Endothelial cell (in vitro differentiated cells): Measurements from ENCODE around the gene IYD. TPM values are rescaled to one million over a fixed set of nuclear protein-coding genes. Genes with fewer than 3 reads are reported as not detected.

ENCODE experiments used
- DNase-seq: peaks from one replicate; pipeline ENCODE4 v3.0.0; 2021; ENCODE audit warnings: low spot score
- H3K27ac Mint-ChIP-seq: one replicate; pipeline ENCODE4 v1.8.0; 2021; ENCODE audit warnings: mixed read lengths, inconsistent platforms; ENCODE audit not compliant: unreplicated experiment
- H3K27me3 Mint-ChIP-seq: one replicate; pipeline ENCODE4 v1.8.0; 2021; ENCODE audit warnings: mild to moderate bottlenecking, moderate library complexity, mixed read lengths, inconsistent platforms; ENCODE audit not compliant: unreplicated experiment
- H3K36me3 Mint-ChIP-seq: one replicate; pipeline ENCODE4 v1.8.0; 2021; ENCODE audit warnings: mild to moderate bottlenecking, low read depth, mixed read lengths, inconsistent platforms; ENCODE audit not compliant: unreplicated experiment
- H3K4me1 Mint-ChIP-seq: one replicate; pipeline ENCODE4 v1.8.0; 2021; ENCODE audit warnings: mild to moderate bottlenecking, mixed read lengths, inconsistent platforms; ENCODE audit not compliant: unreplicated experiment
- H3K4me3 Mint-ChIP-seq: one replicate; pipeline ENCODE4 v1.8.0; 2021; ENCODE audit warnings: mild to moderate bottlenecking, mixed read lengths, inconsistent platforms; ENCODE audit not compliant: unreplicated experiment
- H3K9me3 Mint-ChIP-seq: one replicate; pipeline ENCODE4 v1.8.0; 2021; ENCODE audit warnings: mixed read lengths, inconsistent platforms; ENCODE audit not compliant: unreplicated experiment
- total RNA-seq: library from RNA; stranded (reverse); fragmentation: NEBNext Ultra II Directional; extraction: Animal tissue kit (Norgen Biotek cat#: 25700); gene quantifications from one replicate; pipeline ENCODE4 v1.2.1, GENCODE V29; 2021; ENCODE audit not compliant: unreplicated experiment
- TF ChIP-seq, protein P1 (sequence below): fragments of 200-600 bp; sonication (generic); IDR thresholded peaks from one replicate; pipeline ENCODE4 v1.5.0; 2021; ENCODE audit warnings: antibody characterized with exemption; ENCODE audit not compliant: unreplicated experiment

IYD gene
- total RNA-seq, 1 donor from 2014 or later, result not detected

DNA sequence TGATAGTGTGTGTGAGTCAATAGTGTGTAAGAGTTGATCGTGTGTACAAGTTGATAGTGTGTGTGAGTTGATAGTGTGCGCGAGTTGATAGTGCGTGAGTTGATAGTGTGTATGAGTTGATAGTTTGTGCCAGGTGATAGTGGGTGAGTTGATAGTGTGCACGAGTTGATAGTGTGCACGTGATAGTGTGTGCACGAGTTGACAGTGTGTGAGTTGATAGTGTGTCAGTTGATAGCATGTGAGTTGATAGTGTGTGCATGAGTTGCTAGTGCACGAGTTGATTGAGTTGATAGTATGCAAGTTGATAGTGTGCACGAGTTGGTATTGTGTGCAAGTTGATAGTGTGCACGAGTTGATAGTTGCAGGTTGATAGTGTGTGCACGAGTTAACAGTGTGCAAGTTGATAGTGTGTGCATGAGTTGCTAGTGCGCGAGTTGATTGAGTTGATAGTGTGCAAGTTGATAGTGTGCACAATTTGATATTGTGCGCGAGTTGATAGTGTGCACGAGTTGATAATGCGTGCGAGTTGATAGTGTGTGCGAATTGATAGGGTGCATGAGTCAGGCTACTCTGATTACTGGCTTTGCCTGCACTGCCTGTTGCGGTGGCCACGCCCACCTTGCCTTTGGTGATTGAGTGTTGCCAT, 35.8 kb upstream of the IYD start:
- Mint-ChIP-seq H3K4me1 (no peaks in the 10 kb centered on the region), H3K27me3 (peaks cover 1% of the 10 kb centered on the region), H3K4me3 (no peak overlapping the region), H3K9me3 (no peaks in the 10 kb centered on the region), H3K36me3 (no peaks in the 10 kb centered on the region), H3K27ac (no peak overlapping the region)
- TF ChIP-seq, protein P1, sequence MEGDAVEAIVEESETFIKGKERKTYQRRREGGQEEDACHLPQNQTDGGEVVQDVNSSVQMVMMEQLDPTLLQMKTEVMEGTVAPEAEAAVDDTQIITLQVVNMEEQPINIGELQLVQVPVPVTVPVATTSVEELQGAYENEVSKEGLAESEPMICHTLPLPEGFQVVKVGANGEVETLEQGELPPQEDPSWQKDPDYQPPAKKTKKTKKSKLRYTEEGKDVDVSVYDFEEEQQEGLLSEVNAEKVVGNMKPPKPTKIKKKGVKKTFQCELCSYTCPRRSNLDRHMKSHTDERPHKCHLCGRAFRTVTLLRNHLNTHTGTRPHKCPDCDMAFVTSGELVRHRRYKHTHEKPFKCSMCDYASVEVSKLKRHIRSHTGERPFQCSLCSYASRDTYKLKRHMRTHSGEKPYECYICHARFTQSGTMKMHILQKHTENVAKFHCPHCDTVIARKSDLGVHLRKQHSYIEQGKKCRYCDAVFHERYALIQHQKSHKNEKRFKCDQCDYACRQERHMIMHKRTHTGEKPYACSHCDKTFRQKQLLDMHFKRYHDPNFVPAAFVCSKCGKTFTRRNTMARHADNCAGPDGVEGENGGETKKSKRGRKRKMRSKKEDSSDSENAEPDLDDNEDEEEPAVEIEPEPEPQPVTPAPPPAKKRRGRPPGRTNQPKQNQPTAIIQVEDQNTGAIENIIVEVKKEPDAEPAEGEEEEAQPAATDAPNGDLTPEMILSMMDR, result no peak
- DNase-seq, result no peak

DNA sequence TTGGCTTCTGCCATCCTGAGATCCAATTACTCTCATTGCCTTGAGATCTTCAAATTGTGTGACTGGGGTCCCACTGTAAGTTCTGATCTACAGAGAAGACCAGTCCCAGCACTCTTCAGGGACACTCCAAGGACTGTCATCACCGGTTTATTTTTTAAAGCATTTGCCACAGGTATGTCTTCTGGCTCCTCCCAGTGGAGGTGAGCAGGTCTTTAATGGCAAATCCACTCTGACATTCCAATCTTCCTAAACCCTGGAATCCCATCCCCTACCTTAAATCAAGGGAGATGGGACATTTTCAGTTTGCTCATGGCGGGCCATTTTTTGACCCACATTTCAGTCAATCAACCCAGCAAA, 35.2 kb upstream of the IYD start:
- Mint-ChIP-seq H3K4me3 (no peak overlapping the region), H3K27ac (no peak overlapping the region), H3K9me3 (no peaks in the 10 kb centered on the region), H3K36me3 (no peaks in the 10 kb centered on the region), H3K27me3 (peaks cover 1% of the 10 kb centered on the region), H3K4me1 (no peaks in the 10 kb centered on the region)
- TF ChIP-seq, protein P1, result no peak
- no peak for DNase-seq

DNA sequence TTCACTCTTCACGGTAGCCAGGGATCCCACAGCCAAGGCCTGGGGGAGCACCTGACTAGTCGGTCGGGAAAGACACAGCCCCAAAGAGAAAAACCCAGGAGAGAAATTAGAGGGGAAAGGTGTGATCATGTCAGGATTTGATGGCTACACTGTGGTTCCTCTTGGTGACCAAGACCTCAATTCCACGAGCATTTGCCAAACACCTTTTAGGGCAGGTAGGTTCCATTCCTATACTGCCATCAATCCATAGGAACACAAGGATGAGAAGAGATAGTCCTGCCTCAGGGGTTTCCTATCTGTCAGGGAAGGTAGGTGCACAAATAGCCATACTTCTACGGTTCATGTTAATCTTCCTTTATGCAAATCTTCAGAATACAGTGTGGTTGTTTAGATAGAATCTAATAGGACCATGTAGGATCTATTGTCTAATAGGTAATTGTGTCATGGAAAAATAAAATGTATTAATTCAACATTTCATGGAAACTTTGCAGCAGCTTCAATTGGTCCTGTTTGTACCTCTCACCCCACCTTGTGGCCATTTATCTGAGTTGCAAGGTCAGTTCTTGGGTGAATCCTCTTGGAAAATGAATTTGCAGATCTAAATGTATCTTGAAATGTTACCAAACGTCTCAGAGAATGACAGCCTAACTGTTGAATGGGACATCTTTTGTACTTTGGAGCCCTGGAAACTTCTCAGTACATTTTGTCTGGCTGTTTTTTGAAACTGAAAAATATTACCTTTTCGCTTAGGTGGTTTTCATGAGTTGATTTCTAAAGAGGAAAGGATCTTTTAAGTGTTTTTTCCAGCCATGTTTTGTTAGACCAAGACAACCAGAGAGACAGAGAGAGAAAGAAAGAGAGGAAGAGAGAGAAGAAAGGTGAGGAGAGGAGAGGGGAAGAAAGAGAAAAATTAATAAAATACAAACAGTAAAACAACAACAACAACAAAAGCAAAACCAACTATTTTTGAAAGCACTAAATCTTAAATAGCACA, 33.7 kb upstream of the IYD start:
- no peaks in the 10 kb centered on the region for H3K4me1 Mint-ChIP-seq
- H3K4me3 Mint-ChIP-seq, result no peak overlapping the region
- peak; percentile 57 for DNase-seq
- H3K36me3 Mint-ChIP-seq, result no peaks in the 10 kb centered on the region
- H3K27ac Mint-ChIP-seq, result no peak overlapping the region
- no peaks in the 10 kb centered on the region for H3K9me3 Mint-ChIP-seq
- TF ChIP-seq, protein P1, result peak; percentile 88
- peaks cover 1% of the 10 kb centered on the region for H3K27me3 Mint-ChIP-seq

DNA sequence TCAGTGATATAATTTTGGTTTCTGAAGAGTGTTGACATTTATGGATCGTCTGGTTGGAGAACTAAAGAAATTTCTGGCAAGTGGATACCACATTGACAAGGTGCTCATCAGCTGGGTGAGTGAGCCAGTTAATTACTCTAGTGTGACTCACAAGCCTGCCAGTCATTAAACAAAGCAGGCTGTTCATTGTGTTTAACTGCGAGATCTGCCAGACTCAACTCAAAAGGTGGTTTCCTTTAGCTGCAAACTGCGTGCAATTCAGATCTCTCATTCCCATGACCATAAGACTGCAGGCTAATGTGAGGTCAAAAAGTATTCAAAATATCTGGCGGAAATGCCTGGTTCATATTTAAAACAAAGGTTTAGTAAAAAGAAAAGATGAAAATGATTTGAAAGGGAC, 32.5 kb upstream of the IYD start:
- Mint-ChIP-seq H3K4me3 (no peak overlapping the region), H3K9me3 (no peaks in the 10 kb centered on the region), H3K4me1 (no peaks in the 10 kb centered on the region), H3K27me3 (peaks cover 1% of the 10 kb centered on the region), H3K36me3 (no peaks in the 10 kb centered on the region), H3K27ac (no peak overlapping the region)
- TF ChIP-seq, protein P1, result no peak
- DNase-seq, result no peak

DNA sequence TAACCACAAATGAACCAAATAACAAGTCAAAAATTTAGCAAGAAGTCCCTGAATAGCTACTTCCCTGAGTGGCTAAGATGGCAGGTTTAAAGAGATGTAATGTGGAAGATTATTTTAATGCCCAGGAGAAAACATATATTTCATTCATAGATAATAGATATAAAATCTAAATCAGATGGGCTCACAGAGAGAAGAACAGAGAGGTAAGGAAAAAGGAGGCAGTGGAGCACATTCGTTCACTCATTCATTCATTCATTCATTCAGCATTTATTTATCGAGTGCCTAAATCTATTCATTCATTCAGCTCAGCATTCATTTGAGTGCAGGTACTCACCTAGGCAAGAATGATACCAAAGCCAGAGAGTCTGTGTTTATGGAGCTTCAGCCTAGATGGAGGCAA, 32.1 kb upstream of the IYD start:
- Mint-ChIP-seq H3K4me1 (no peaks in the 10 kb centered on the region), H3K9me3 (no peaks in the 10 kb centered on the region), H3K4me3 (no peak overlapping the region), H3K27ac (no peak overlapping the region), H3K36me3 (no peaks in the 10 kb centered on the region), H3K27me3 (peaks cover 1% of the 10 kb centered on the region)
- TF ChIP-seq, protein P1, result no peak
- no peak for DNase-seq
